HG03103 (cell line): ENCODE data around the gene CD79A.

Experiments
- ATAC-seq: cut with Tn5 transposase; IDR thresholded peaks from one replicate; pipeline ENCODE4 v1.9.1; 2021; ENCODE audit warnings: low read depth; ENCODE audit not compliant: unreplicated experiment

CD79A gene

GRCh38 chr19:41876847-41877832 lies at the start of gene CD79A:
Gene CD79A, plus strand, starts transcription at chr19:41877279. Its CDS starts 26 bp downstream, at chr19:41877305.
- peak; percentile 51 for ATAC-seq

- ATAC-seq = no peak
Observed at GRCh38 chr19:41837981-41838708, 38.9 kb upstream of the CD79A start.

DNA sequence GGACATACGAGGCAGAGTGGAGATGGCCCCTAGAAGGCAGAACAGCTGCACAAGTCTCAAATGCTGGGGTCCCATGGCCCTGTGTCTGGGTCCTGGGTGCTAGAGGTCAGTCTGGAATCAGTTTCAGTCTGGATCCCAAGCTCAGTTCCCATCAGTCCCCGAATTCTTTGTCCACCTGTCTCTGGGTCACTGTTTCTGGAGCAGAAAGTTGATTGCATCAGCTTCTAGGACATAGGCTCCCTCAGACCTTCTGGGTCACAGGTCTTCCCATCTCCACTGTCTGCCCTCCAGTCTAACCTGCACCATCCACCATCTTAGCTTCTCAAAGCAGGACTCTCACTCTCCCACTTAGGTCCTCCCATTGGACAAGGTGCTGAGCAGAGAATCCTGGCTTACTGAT lies 37.9 kb upstream of the CD79A start:
- no peak for ATAC-seq

GRCh38 chr19:41843371-41843770 lies 33.7 kb upstream of the CD79A start:
- ATAC-seq = no peak

GRCh38 chr19:41844601-41845000 lies 32.5 kb upstream of the CD79A start, which contains the start of gene LYPD4:
Gene LYPD4, minus strand, starts transcription at chr19:41844683. Its CDS starts 5,398 bp downstream, at chr19:41839285.
- ATAC-seq = no peak

DNA sequence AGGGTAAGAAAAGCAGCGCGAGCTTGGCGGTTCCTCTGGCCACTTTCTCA lies 32.3 kb upstream of the CD79A start, which contains the start of gene DMRTC2:
DMRTC2 (plus strand) TSS at position 42 of the 50 bp plus-strand sequence. CDS start 2,387 bp downstream, outside the sequence.
- ATAC-seq = no peak

DNA sequence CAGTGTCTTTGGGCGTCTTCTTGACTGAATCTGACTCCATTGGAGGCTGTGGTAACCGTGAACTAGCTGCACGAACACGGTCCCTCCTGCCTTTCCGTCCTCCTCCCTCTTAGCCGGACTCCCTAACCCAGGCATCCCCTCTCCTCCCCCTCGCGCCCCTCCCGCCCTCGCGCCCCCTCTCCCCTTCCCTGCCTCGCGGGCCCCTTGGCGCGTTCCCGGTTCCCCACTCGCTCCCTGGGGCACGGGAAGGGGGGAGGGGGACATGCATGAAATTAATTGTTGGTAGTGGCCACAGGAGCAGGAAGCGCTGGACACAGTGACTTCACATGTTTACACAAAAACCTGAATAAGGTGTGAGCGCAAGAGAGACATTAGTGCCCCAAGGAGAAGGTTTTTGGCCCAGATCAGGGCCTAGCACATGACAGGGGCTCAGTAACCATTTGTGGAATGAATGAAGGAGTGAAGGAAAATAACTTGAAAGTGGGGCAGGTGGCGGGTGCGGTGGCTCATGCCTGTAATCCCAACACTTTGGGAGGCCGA lies 32.0 kb upstream of the CD79A start:
- ATAC-seq = no peak

- no peak for ATAC-seq
Observed at GRCh38 chr19:41847351-41848105, 29.6 kb upstream of the CD79A start.

DNA sequence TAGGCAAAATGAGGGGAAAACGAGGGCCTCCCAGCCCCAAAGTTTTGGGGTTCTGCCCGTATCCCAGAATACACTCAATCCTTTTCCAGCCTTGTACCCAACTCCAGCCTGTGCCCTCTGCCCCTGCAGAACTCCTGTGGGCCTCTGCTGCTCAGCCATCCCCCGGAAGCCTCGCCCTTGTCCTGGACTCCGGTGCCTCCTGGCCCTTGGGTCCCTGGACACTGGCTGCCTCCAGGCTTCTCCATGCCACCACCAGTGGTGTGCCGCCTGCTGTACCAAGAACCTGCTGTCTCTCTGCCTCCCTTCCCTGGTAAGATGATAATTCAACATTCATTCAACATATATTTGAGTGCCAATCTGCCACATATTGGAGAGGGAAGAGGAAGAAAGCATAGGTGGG lies 28.4 kb upstream of the CD79A start:
- ATAC-seq = no peak

DNA sequence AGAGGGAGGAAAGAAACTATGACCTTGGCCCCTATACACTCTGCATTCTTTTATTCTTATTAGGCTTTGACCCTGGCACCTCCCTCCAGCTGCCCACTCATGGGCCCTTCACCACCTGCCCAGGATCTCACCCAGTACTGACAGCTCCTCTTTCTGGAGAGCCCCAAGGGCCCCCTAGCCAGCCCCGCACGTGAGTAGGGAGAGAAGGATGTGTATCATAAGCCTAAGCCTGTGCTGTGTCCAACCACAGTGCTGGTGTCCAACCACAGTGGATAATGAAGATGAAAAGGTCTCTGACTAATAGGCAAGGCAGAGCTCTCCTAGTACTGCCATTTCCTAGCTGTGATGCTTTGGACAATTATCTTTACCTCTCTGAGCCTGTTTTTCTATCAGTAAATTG lies 28.0 kb upstream of the CD79A start:
- no peak for ATAC-seq

DNA sequence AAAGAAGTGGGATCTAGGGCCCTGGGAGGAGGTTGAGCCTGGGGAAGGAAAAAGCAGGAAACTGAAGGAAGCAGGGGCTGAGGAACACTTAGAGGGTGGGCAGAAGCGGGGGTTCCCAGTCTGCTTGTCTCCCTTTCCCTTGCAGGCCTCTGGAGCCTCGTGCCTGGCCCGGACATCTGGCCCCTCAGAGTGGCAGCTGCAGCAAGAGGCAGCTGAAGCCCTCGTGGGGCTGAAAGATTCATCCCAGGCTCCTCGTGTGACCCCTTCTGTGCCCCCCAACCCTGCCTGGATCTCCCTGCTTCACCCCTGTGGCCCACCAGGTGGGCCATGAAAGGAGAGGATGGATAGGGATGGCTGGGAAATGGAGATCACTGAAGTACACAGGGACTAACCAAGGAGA lies 26.7 kb upstream of the CD79A start:
- ATAC-seq = no peak

- no peak for ATAC-seq
Observed at GRCh38 chr19:41851456-41851855, 25.6 kb upstream of the CD79A start.

DNA sequence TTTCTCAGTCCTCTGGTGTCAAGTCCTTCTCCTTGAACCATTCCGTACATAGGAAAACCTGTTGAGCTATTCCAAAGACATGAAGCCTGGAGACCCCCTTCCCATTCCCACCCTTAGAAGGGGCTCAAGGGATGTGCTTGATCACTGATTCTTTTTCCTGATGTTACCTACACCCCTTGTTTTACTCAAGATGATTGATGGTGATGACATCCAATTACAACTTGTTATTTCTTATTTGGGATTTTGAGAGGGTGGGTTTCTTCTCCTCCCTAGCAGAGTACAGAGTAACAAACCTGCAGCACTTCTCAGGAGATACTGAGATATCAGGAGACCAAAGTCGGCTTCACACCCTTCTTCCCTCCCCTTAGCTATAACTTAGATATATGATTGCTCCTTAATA lies 23.7 kb upstream of the CD79A start:
- ATAC-seq = no peak

- no peak for ATAC-seq
Observed at GRCh38 chr19:41853768-41854167, 23.3 kb upstream of the CD79A start.

DNA sequence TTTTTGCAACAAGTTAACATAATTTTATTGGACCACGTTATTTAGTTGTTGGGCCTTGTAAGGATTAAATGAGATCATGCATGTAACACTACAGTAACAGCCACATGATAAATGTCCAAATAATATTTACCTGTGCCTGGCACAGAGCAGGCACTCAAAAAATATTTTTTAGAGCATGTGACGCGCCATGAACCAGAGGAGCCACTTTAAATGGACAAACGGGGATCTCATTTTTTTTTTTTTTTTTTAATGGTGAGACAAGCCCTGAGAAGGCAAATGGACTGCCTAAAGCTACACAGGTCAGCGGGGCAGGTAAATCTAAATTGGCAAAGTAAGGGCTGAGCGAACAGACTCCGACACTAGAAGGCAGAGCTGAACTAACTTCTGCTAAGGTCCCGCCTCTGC lies 17.9 kb upstream of the CD79A start:
- ATAC-seq = no peak

- ATAC-seq = peak; percentile 72
Observed at GRCh38 chr19:41859618-41860418, 17.3 kb upstream of the CD79A start, which contains the start of gene RPS19. Gene RPS19, plus strand, starts transcription at chr19:41860255. Its CDS starts 520 bp downstream, at chr19:41860775.

GRCh38 chr19:41860419-41861115 lies 16.5 kb upstream of the CD79A start:
- ATAC-seq = no peak

DNA sequence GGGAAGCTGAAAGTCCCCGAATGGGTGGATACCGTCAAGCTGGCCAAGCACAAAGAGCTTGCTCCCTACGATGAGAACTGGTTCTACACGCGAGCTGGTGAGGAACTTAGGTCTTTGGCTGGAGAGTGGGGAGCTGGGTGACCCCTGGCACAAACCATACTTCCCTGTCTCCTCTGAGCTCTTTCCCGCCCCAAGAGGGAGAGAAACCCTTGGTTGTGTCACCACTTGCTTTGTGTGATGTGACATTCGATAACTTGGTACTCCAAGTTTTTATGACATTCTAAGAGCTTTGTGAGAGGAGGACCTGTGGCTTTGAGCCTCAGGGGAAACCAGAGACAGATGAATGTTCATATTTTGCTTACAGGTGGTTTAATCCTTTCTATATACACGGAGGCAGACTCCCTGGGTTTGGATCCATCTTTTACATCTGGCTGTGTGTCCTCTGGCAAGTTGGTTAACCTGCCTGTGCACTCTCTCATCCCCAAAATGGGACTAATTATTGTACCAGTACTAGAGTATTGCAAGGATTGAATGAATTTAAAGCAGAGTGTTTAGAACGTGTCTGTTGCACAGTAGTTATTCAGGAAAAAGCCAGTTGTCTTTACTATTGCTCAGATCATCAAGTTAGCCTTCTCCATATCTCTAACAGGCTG lies 15.8 kb upstream of the CD79A start:
- ATAC-seq = no peak

DNA sequence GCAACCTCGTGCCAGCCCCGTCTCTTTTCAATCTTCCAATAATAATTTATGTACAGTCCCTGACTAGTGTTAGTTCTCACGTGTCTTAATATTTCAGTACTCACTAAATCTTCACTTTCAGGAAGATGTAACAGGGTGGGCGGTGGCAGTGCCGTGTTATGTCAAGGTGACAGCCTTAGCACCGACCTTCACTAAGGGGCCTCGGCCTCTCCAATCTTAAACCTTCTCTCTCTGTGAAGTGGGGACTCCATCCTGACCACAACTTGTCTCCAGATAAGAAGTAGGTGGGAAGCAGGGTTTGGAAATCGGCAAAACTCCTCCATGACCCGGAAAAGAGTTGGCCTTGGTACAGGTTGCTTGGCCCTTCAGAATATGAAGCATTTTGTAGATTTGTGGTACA lies 15.2 kb upstream of the CD79A start:
- ATAC-seq = no peak
